ENCODE measurements around the gene ERC2.

- TF ChIP-seq CTCF (IDR thresholded peaks at IDR 0.05) (no peak), ZFX (IDR thresholded peaks at IDR 0.05; ENCODE audit: borderline replicate concordance) (no peak)
Measured at GRCh38 chr3:55765906-55766701, 702.2 kb downstream of the ERC2 start.

Data from 22Rv1 (cell line).